HG02870 (cell line): ENCODE measurements around the gene MAML2.

Experiments
- ATAC-seq: cut with Tn5 transposase; IDR thresholded peaks from one replicate; pipeline ENCODE4 v1.9.1; 2021; ENCODE audit warnings: mild to moderate bottlenecking, moderate library complexity; ENCODE audit not compliant: unreplicated experiment

The MAML2 gene

GRCh38 chr11:96215826-96216225 is 127.2 kb downstream of the MAML2 start:
- no peak for ATAC-seq

DNA sequence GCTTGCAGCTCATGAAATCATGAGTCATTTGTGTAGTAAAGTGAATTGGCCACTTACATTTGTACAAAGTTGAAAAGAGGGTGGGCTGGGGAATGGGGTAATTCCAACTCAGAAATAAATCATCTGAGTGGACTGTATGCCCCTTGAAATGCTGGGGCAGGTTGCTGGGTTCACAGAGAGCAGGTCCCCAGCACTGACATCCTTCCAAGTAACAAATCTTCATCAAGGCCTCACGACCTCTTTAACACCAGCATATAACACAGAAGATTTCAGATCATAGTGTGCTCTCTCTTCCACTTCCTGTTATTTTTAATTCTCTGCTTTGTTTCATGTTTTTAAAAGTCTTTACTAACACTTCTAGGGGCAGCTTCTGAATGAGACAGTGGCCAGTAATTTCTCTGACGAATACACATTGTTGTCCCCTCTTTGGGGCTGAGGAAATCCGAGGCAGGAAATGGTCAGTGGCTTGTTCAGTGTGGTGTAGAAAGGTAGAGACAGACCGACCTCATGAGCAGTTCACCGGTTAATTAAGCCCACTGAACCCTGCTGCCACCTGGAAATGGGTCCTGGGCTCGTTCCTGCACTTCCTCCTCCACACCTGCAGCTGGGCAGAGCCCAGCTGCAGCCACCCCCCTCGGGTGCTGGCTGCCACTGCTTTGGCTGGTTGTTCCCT is 127.7 kb downstream of the MAML2 start:
- peak; percentile 74 for ATAC-seq

DNA sequence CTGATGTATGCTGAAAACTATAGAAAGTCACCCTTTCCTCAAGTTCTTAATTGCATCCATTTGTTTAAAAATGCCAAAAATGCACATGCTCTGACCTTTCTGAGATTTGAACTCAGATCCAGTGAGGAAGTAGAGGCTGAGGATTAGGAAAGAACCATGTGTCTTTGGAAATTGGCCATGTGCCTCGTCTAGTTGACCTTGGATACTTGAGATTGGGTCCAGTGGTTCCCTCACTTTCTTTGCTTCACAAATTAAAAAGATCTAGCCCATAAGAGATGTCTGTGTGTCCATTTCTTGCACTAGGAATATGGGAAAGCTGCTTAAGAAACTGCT is 128.3 kb downstream of the MAML2 start:
- no peak for ATAC-seq

GRCh38 chr11:96213500-96213899 is 129.5 kb downstream of the MAML2 start:
- ATAC-seq: no peak

DNA sequence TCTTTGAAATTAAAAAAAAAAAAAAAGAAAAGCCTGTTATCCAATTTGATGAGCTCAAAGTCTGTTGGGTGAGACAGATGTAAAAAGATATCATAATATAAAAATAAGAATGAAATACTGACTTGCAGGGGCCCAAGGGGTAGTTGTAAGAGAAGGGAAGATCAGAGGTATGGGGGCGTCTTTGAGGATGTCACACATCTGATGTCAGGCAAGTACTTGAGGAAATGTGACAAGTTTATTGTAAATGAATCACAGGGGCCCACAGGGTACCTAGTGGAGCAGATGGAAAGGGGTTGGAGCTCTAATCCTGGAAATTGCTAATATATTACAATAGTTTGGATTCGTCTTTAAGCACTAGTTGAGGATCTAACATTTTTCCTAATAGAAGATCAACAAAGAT is 131.6 kb downstream of the MAML2 start:
- ATAC-seq: no peak

GRCh38 chr11:96207459-96208449 is 135.2 kb downstream of the MAML2 start:
- ATAC-seq: no peak

DNA sequence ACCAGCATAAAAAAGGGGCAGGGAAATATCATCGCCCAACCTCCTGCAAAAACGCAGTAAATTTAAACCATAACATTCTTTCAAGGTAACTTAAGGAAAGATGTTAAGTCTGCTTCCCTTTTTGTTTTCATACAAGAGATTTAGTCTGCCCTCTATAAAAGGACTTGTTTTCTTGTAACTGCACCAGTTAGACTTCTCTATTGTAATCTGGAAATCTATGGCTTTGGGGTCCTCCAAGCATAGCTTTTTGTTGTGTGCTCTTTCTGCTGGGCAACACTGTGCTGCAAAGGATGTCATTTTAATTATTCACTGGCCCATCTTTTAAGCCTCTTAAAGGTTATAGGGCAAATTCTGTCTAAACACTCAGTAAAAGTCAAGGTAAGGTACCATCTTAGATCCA is 136.0 kb downstream of the MAML2 start:
- no peak for ATAC-seq

DNA sequence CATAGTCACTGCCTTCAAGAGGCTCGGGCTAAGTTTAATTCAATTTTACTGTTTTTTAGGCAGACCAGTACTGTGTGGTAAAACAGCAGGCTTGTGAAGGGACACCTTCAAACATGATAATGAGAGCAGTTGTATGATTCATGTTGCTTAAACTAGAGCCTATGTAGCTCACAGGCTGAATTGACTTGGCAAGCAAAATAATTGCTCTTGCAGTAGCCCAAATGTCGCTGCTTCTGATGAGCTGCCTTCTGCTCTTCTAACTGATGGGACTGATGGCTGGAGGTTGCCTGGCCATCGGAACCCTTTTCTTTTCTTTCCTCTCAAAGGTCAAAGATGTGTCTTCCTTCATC is 137.6 kb downstream of the MAML2 start:
- no peak for ATAC-seq

GRCh38 chr11:96204721-96205459 is 138.1 kb downstream of the MAML2 start:
- ATAC-seq: no peak

DNA sequence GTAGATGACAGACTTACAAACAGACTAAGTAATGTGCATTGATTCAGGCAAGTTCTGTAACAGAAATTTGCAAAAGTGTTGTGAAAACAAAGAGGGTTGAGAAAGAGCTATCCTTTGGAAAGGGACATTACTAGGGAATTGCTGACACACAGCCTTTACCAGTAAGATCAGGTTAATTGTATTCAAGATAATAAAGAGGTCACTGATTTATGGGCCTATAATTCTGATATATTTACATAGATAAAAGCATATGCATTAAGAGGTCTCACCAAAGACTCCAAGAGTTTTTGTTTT is 138.7 kb downstream of the MAML2 start:
- no peak for ATAC-seq

DNA sequence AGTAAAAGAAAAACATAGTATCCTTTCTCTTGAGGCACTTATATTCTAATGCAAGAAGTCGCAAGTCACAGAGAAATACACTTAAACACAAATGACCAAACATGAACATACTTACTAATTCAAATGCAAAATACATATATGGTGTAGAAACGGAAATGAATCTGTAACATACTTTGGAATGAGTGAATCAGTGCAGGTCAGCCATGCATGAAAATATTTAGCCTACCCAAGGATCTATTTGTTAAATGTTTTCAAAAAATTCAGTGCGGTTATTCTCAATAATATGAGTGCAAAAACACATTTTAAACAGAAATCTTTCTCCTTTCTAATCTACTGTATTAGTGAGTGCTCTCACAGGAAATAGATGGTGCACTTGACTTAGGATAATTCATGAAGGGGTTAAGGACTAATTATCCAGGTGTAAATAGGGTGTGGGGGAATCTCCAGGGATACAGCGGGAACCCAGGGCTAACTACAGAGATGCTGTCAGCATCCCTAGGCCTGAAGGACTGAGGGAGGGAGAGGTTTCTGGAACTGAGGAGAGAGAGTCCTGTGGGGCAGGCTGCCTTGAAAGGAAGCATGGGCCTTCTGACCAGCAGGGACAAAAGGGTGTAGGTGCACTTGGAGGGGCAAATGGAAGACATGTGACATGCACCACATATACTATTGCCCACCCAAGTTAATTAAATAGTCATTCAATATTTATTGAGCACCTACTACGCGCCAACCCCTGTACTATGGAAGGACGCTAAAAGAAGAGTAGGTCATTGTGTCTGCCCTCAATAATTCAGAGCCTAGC is 139.2 kb downstream of the MAML2 start:
- no peak for ATAC-seq

GRCh38 chr11:96200243-96200642 is 142.8 kb downstream of the MAML2 start:
- no peak for ATAC-seq

DNA sequence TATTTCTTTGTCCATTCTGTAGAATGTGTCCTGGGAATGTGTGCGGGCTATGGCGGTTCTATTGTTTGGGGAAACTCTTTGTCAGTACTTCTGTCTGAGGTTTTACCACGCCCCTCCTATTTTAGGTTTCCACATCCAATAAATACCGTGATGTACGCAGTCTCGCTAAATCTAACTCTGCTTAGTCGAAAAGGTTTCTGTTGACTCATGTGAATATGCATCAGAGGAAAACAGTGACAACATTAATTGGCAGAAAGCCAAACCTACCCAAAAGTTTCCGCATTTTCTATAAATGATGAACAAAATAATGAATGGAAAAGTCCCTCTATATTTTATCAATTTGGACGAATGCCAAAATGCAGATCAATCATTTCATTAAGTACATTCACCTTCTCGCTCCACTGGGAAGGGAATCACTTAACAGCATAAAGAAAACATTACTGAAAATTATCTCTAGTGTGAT is 143.4 kb downstream of the MAML2 start:
- no peak for ATAC-seq

DNA sequence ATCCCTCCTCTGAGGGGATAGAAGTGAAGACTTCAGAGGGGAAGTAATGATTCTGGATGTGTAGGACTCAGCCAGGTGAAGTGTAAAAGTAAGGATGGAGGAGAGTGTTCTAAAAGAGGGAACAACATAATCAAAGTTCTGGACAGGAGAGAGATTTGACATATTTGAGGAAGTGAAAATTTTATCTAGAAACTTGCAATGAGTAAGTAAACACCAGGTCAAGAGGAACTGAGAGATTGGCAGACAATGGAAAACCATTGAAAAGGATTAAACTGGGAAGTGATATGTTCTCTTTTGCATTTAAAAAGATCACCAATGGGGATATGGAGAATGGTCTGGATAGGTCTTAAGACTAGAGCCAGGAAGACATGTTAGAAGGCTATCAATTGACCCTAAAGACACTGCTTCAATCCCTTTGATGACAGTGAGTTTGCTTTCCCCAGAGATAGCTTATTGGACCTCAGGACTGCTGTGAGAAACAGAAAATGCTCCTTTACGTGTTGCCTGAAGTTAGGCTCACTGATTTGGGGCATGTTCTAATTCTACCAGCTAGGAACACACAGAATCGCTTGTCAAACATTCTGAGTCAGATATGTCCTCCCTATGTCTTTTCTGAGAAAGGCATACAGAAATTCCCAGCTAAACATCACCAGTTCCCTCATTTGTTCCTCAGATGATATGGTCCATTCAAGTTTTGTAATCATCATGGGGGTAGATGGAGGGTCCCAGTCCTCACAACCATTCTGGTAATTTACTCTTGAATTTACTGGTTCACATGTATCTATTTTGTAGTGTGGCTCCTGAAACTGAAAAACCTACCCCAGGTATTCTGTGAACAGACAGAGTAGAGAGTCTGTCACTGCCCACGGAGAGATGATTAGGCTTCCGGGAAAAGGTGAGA is 144.9 kb downstream of the MAML2 start:
- peak; percentile 81 for ATAC-seq

- ATAC-seq: no peak
These were observed 145.9 kb downstream of the MAML2 start for GRCh38 chr11:96197103-96197502.

- ATAC-seq: no peak
These were observed 146.8 kb downstream of the MAML2 start for GRCh38 chr11:96196181-96196662.

GRCh38 chr11:96195671-96196070 is 147.3 kb downstream of the MAML2 start:
- ATAC-seq: no peak

DNA sequence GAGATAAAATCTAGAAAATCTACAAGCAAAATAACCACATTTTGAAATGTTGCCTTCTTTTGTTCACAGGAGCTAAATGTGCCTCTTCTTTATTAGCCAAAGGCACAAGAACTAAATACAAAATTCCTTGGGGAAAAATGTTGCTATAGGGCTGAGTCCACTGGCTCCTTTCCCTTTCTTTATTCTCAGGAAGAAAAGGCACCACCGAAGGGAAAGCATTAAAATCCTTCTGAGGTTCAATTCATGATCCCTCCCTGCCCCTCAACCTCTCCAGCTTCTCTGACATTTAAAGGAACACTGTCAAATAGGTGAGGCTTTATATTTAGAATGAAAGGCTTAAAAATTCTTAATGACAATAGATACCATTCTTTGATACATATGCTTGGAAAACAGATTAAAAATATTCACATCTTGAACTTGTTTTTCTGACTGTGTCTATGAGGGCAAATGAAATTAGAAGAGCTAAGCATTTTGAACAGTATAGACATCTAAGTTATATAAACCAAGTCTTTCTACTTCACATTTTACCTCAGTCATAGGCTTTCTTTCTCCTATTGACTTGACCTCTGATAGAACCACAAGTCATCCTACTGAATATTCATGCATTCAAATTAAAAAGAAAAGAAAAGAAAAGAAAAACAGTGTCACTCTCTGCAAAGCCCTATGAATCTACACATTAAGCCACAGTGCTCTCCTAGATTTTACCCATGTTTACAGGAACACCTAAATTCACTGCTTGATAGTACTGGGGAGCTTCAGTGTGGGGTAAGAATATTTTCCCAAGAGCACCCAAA is 148.2 kb downstream of the MAML2 start:
- no peak for ATAC-seq
